NCI-H2029 treated with DMSO at 0.1 percent for 48 hours (cell line): ENCODE results near the gene CNN1.
A peak's percentile ranks its signal among the peaks of the same experiment; 100 is the strongest.
"Not testable (repeated sequence)": the region's sequence is repeated elsewhere in the genome, so short reads cannot be mapped to it uniquely, and the experiment has no call there.

Experiments used
- DNase-seq: peaks from one replicate; lab custom pipeline; 2025; lab: John Stamatoyannopoulos, UW

The CNN1 gene

GRCh38 chr19:11566164-11566563 lies 27.5 kb downstream of the CNN1 start:
- no peak for DNase-seq

GRCh38 chr19:11570039-11570462 lies 31.4 kb downstream of the CNN1 start:
- DNase-seq = no peak

- DNase-seq = not testable (repeated sequence)
Observed at GRCh38 chr19:11573354-11573753, 34.7 kb downstream of the CNN1 start.

GRCh38 chr19:11573763-11574162 lies 35.1 kb downstream of the CNN1 start:
- DNase-seq = not testable (repeated sequence)

- no peak for DNase-seq
Observed at GRCh38 chr19:11574689-11575088, 36.0 kb downstream of the CNN1 start.

GRCh38 chr19:11576227-11576626 lies 37.6 kb downstream of the CNN1 start:
- DNase-seq = no peak

GRCh38 chr19:11577451-11578257 lies 39.0 kb downstream of the CNN1 start, which contains the start of gene ACP5:
ACP5 (minus strand) TSS chr19:11577645; CDS start chr19:11577317, 328 bp downstream.
- no peak for DNase-seq

- no peak for DNase-seq
Observed at GRCh38 chr19:11578258-11579142, 39.8 kb downstream of the CNN1 start.

GRCh38 chr19:11580116-11580515 lies 41.5 kb downstream of the CNN1 start:
- DNase-seq = no peak

GRCh38 chr19:11581740-11582139 lies 43.1 kb downstream of the CNN1 start:
- no peak for DNase-seq

- DNase-seq = no peak
Observed at GRCh38 chr19:11586331-11586730, 47.7 kb downstream of the CNN1 start.

- DNase-seq = peak; percentile 80
Observed at GRCh38 chr19:11587302-11587974, 48.8 kb downstream of the CNN1 start.

- DNase-seq = peak; percentile 15
Observed at GRCh38 chr19:11587975-11588631, 49.5 kb downstream of the CNN1 start.

- DNase-seq = no peak
Observed at GRCh38 chr19:11594084-11594483, 55.4 kb downstream of the CNN1 start.

GRCh38 chr19:11596156-11596555 lies 57.5 kb downstream of the CNN1 start:
- DNase-seq = no peak

- peak; percentile 93 for DNase-seq
Observed at GRCh38 chr19:11597202-11598102, 58.8 kb downstream of the CNN1 start, which contains the start of gene ZNF627. ZNF627 (plus strand) TSS chr19:11597483; CDS start chr19:11597628, 145 bp downstream.

- DNase-seq = no peak
Observed at GRCh38 chr19:11598103-11598483, 59.4 kb downstream of the CNN1 start.

GRCh38 chr19:11598746-11599145 lies 60.1 kb downstream of the CNN1 start:
- no peak for DNase-seq

- not testable (repeated sequence) for DNase-seq
Observed at GRCh38 chr19:11599704-11600103, 61.1 kb downstream of the CNN1 start.
